HEK293 (cell line): ENCODE measurements around the gene PRIMA1.

Experiments used
- CTCF ChIA-PET: fragments of 350-600 bp; formaldehyde crosslinking; extraction: SDS; loops from one replicate; lab custom pipeline; 2021; ENCODE audit warnings: antibody characterized with exemption; lab: Yijun Ruan, JAX
- POLR2A ChIA-PET: fragments of 300-600 bp; formaldehyde crosslinking; extraction: SDS; loops from one replicate; lab custom pipeline; 2020; ENCODE audit warnings: antibody characterized with exemption, inconsistent platforms; lab: Yijun Ruan, JAX
- H3K27ac ChIP-seq: fragments of 200-500 bp; sonication (Bioruptor generic); 2 replicates; pipeline ENCODE4 v1.5.1; 2014; ENCODE audit warnings: low read depth, low read length, control low read depth, inconsistent platforms; ENCODE audit errors: extremely low read depth
- H3K36me3 ChIP-seq, 2 experiments: fragments of 200-500 bp in 1 of 2; sonication (Bioruptor generic) in 1 of 2; 1 replicate in 1 of 2; 2 replicates in 1 of 2; pipeline ENCODE4 v1.5.1; 2014 to 2017; ENCODE audit warnings: inconsistent platforms in 2 of 2, low read length in 2 of 2; ENCODE audit not compliant: control insufficient read depth in 2 of 2, insufficient read depth in 1 of 2
- H3K4me1 ChIP-seq: fragments of 200-500 bp; sonication (Bioruptor generic); 2 replicates; pipeline ENCODE4 v1.5.1; 2014; ENCODE audit warnings: mild to moderate bottlenecking, low read length, inconsistent platforms; ENCODE audit not compliant: control insufficient read depth, insufficient read depth
- H3K4me3 ChIP-seq: 2 replicates; pipeline ENCODE4 v1.5.1; 2011; ENCODE audit warnings: low read depth, mild to moderate bottlenecking, control low read depth, low read length, moderate library complexity
- H3K9me3 ChIP-seq: fragments of 200-500 bp; sonication (Bioruptor generic); 2 replicates; pipeline ENCODE4 v1.5.1; 2014; ENCODE audit warnings: low read depth, low read length, inconsistent platforms; ENCODE audit not compliant: control insufficient read depth, insufficient read depth
- FEZF1 ChIP-seq: fragments of 450-650 bp; formaldehyde crosslinking; IDR thresholded peaks from 2 replicates; pipeline ENCODE4 v1.5.1; 2016; ENCODE audit warnings: missing biosample characterization, missing genetic modification characterization
- GLIS1 ChIP-seq: fragments of 450-650 bp; formaldehyde crosslinking; IDR thresholded peaks from 2 replicates; pipeline ENCODE4 v1.5.1; 2016; ENCODE audit warnings: missing biosample characterization, missing genetic modification characterization
- HOXA7 ChIP-seq: sonication (generic); formaldehyde crosslinking; IDR thresholded peaks from 2 replicates; pipeline ENCODE4 v1.8.1; 2022; ENCODE audit warnings: missing genetic modification reagents, borderline replicate concordance
- MYNN ChIP-seq: fragments of 450-650 bp; formaldehyde crosslinking; IDR thresholded peaks from 2 replicates; pipeline ENCODE4 v1.5.1; 2016; ENCODE audit warnings: missing biosample characterization, missing genetic modification characterization, borderline replicate concordance
- PATZ1 ChIP-seq: fragments of 450-650 bp; formaldehyde crosslinking; IDR thresholded peaks from 2 replicates; pipeline ENCODE4 v1.5.1; 2016; ENCODE audit warnings: missing biosample characterization, missing genetic modification characterization
- SETDB1 ChIP-seq: IDR thresholded peaks from one replicate; pipeline ENCODE4 v1.6.1; 2017; ENCODE audit warnings: mild to moderate bottlenecking, low read length, moderate library complexity, mixed read lengths; ENCODE audit not compliant: insufficient read length
- ZBTB7A ChIP-seq: fragments of 450-650 bp; formaldehyde crosslinking; IDR thresholded peaks from 2 replicates; pipeline ENCODE4 v1.5.1; 2016; ENCODE audit warnings: low read depth, missing biosample characterization, missing genetic modification characterization
- ZIC2 ChIP-seq: fragments of 450-650 bp; formaldehyde crosslinking; IDR thresholded peaks from 2 replicates; pipeline ENCODE4 v1.5.1; 2016; ENCODE audit warnings: missing biosample characterization, missing genetic modification characterization
- ZNF341 ChIP-seq: fragments of 450-650 bp; formaldehyde crosslinking; IDR thresholded peaks from 2 replicates; pipeline ENCODE4; 2016; ENCODE audit warnings: low read depth, missing biosample characterization, missing genetic modification characterization
- ZNF518A ChIP-seq: fragments of 450-650 bp; formaldehyde crosslinking; conservative IDR thresholded peaks from 2 replicates; pipeline ENCODE4 v1.5.1; 2016; ENCODE audit warnings: low read depth, missing biosample characterization, missing genetic modification characterization
- ZNF548 ChIP-seq: fragments of 450-650 bp; formaldehyde crosslinking; IDR thresholded peaks from 2 replicates; pipeline ENCODE4 v1.5.1; 2016; ENCODE audit warnings: missing biosample characterization, missing genetic modification characterization
- ZNF596 ChIP-seq: fragments of 450-650 bp; IDR thresholded peaks from 2 replicates; pipeline ENCODE4 v1.5.0; 2018; ENCODE audit warnings: missing biosample characterization, mild to moderate bottlenecking, missing genetic modification characterization, moderate library complexity
- ZNF639 ChIP-seq: fragments of 450-650 bp; formaldehyde crosslinking; IDR thresholded peaks from 2 replicates; pipeline ENCODE4 v1.5.1; 2016; ENCODE audit warnings: missing biosample characterization, missing genetic modification characterization
- ZNF658 ChIP-seq: fragments of 450-650 bp; formaldehyde crosslinking; IDR thresholded peaks from 2 replicates; pipeline ENCODE4; 2016; ENCODE audit warnings: missing biosample characterization, missing genetic modification characterization
- ZNF701 ChIP-seq: fragments of 450-650 bp; formaldehyde crosslinking; IDR thresholded peaks from 2 replicates; pipeline ENCODE4 v1.5.1; 2016; ENCODE audit warnings: missing biosample characterization, missing genetic modification characterization
- ZNF707 ChIP-seq: fragments of 450-650 bp; formaldehyde crosslinking; IDR thresholded peaks from 2 replicates; pipeline ENCODE4 v1.5.1; 2016; ENCODE audit warnings: missing biosample characterization, missing genetic modification characterization
- ZNF747 ChIP-seq: fragments of 450-650 bp; formaldehyde crosslinking; IDR thresholded peaks from 2 replicates; pipeline ENCODE4 v1.5.1; 2016; ENCODE audit warnings: missing biosample characterization, missing genetic modification characterization
- ZNF777 ChIP-seq: fragments of 450-650 bp; formaldehyde crosslinking; IDR thresholded peaks from 2 replicates; pipeline ENCODE4 v1.5.1; 2017; ENCODE audit warnings: missing biosample characterization, missing genetic modification characterization, borderline replicate concordance
- ZNF791 ChIP-seq: fragments of 450-650 bp; formaldehyde crosslinking; IDR thresholded peaks from 2 replicates; pipeline ENCODE4 v1.5.1; 2016; ENCODE audit warnings: missing biosample characterization, missing genetic modification characterization
- ZNF830 ChIP-seq: fragments of 450-650 bp; IDR thresholded peaks from 2 replicates; pipeline ENCODE4 v1.5.0; 2018; ENCODE audit warnings: missing biosample characterization, missing genetic modification characterization, low read depth, mild to moderate bottlenecking, moderate library complexity
- ZNF837 ChIP-seq: fragments of 450-650 bp; formaldehyde crosslinking; IDR thresholded peaks from 2 replicates; pipeline ENCODE4 v1.5.1; 2016; ENCODE audit warnings: missing biosample characterization, missing genetic modification characterization

The PRIMA1 gene

GRCh38 chr14:93765970-93766369, 22.3 kb downstream of the PRIMA1 start:
- no peak overlapping the region for H3K27ac ChIP-seq
- no peaks in the 10 kb centered on the region for H3K9me3 ChIP-seq
- ChIA-PET POLR2A (no interaction called here), CTCF (no interaction called here)
- H3K4me3 ChIP-seq = no peak overlapping the region
- H3K4me1 ChIP-seq = no peaks in the 10 kb centered on the region
- TF ChIP-seq ZNF639 (tag by site-specific recombination) (no peak), ZNF596 (no peak), SETDB1 (no peak), MYNN (tag by site-specific recombination) (no peak), ZNF701 (tag by site-specific recombination) (no peak), HOXA7 (CRISPR knock-in tag) (no peak), ZNF707 (tag by site-specific recombination) (no peak), PATZ1 (tag by site-specific recombination) (no peak), ZNF548 (tag by site-specific recombination) (no peak), ZNF777 (no peak), ZNF747 (tag by site-specific recombination) (no peak)
- H3K36me3 ChIP-seq = no peaks in the 10 kb centered on the region

- ChIA-PET POLR2A (no interaction called here), CTCF (interaction anchor here (0.6 kb wide), 1 partner anchor 26 kb away, joined by 3 read pairs; no protein-coding TSS in a partner anchor)
- no peak overlapping the region for H3K4me3 ChIP-seq
- H3K4me1 ChIP-seq = no peaks in the 10 kb centered on the region
- H3K27ac ChIP-seq = no peak overlapping the region
- TF ChIP-seq ZNF341 (tag by site-specific recombination) (peak; percentile 82), ZNF518A (tag by site-specific recombination) (no peak)
- no peaks in the 10 kb centered on the region for H3K36me3 ChIP-seq
- H3K9me3 ChIP-seq = no peaks in the 10 kb centered on the region
Measured at GRCh38 chr14:93765155-93765554, 23.1 kb downstream of the PRIMA1 start.

GRCh38 chr14:93764211-93764659, 24.1 kb downstream of the PRIMA1 start:
- CTCF ChIA-PET = interaction anchor here (0.7 kb wide), 1 partner anchor 21 kb away, joined by 3 read pairs; no protein-coding TSS in a partner anchor
- POLR2A ChIA-PET = no interaction called here
- no peak overlapping the region for H3K27ac ChIP-seq
- H3K4me3 ChIP-seq = no peak overlapping the region
- no peaks in the 10 kb centered on the region for H3K4me1 ChIP-seq
- no peaks in the 10 kb centered on the region for H3K9me3 ChIP-seq
- no peaks in the 10 kb centered on the region for H3K36me3 ChIP-seq
- TF ChIP-seq ZNF791 = no peak
- no peak for TF ChIP-seq ZNF830 (tag by site-specific recombination)
- no peak for TF ChIP-seq ZBTB7A (tag by site-specific recombination)
- 0 out of 2 replicates have a peak, but pooled peaks have one; percentile 28 for TF ChIP-seq FEZF1 (tag by site-specific recombination)
- TF ChIP-seq ZNF658 (tag by site-specific recombination) = no peak
- TF ChIP-seq ZNF639 (tag by site-specific recombination) = no peak
- TF ChIP-seq GLIS1 (tag by site-specific recombination) = 0 out of 2 replicates have a peak, but pooled peaks have one; percentile 27
- TF ChIP-seq ZIC2 = peak; percentile 46
- TF ChIP-seq ZNF837 (tag by site-specific recombination) = no peak
